GM13976 (cell line): Measurements from ENCODE around the gene TSPAN15.

Experiments
- DNase-seq: peaks from one replicate; pipeline ENCODE4 v3.0.0; 2012; ENCODE audit warnings: low spot score
- CTCF ChIP-seq: IDR thresholded peaks from 2 replicates; pipeline ENCODE4 v1.5.1; 2012; ENCODE audit warnings: borderline replicate concordance, mild to moderate bottlenecking; ENCODE audit not compliant: insufficient read depth; ENCODE audit errors: extremely low read depth, missing control alignments, control extremely low read depth
- in situ Hi-C: fragments of 300-500 bp; cut with MboI; formaldehyde crosslinking; loops from one replicate; pipeline ENCODE4 v1.12.0; 2022; ENCODE audit warnings: low sequenced_read_pairs, mixed read lengths, inconsistent platforms; ENCODE audit not compliant: unreplicated experiment

TSPAN15 gene

GRCh38 chr10:69406302-69406811, 44.9 kb upstream of the TSPAN15 start:
- no peak for TF ChIP-seq CTCF

GRCh38 chr10:69406816-69407580, 44.3 kb upstream of the TSPAN15 start:
- no peak for DNase-seq
- no peak for TF ChIP-seq CTCF
- in situ Hi-C loops: no loop called here

More at GRCh38 chr10:69406302-69406811, 44.9 kb upstream of the TSPAN15 start:
- in situ Hi-C loops: no loop called here
- no peak for DNase-seq

- in situ Hi-C loops: no loop called here
- no peak for DNase-seq
- no peak for TF ChIP-seq CTCF
Measured at GRCh38 chr10:69407621-69408301, 43.5 kb upstream of the TSPAN15 start.

- peak; percentile 76 for TF ChIP-seq CTCF
- peak; percentile 96 for DNase-seq
- in situ Hi-C loops: no loop called here
Measured at GRCh38 chr10:69408318-69409175, 42.7 kb upstream of the TSPAN15 start.

GRCh38 chr10:69409176-69409495, 42.1 kb upstream of the TSPAN15 start:
- in situ Hi-C loops: no loop called here
- TF ChIP-seq CTCF: no peak
- no peak for DNase-seq

- in situ Hi-C loops: no loop called here
- no peak for TF ChIP-seq CTCF
- no peak for DNase-seq
Measured at GRCh38 chr10:69409968-69410367, 41.3 kb upstream of the TSPAN15 start.
